ENCODE measurements around the gene SLIT3.
A peak's percentile ranks its signal among the peaks of the same experiment; 100 is the strongest.

SLIT3 gene

GRCh38 chr5:169298193-169298592 lies 2.7 kb downstream of the SLIT3 start:
- DNase-seq: no peak

DNA sequence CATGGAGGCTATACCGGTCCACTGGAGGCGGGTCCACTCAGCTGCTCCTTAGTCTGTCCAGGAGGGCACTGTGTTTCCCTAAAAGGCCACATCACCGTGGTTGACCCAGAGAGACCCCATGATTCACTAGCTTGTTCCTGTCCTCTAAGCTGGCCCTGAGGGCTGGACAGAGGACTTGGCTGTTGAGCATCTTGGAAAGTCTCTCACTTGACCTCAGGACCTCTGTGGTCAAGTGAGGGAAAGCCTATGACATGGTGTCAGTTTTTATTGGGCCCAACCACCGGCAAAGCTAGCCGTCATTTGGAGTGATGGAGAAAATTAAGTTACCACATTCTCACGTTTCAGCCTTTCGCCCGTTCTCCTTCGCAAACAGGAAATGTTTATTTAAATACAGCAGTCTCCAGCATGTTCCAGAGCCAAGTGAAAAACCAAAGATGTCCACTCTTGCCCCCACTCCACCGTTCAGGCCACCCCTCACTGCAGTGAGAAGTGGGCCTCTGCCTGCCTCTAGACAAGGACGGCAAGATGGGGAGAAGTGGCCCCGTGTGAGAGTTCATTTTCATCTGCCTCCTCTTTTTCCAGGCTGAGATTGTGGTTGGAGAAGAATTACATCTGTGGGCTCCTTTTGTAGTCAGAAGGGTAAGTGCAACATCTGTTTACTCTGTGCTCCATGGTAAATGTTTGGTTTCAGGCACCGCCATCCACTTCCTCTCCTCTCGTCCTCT lies 4.4 kb downstream of the SLIT3 start:
- DNase-seq: no peak

- no peak for DNase-seq
These were observed 5.6 kb downstream of the SLIT3 start for GRCh38 chr5:169295306-169295705.

GRCh38 chr5:169294621-169295020 lies 6.3 kb downstream of the SLIT3 start:
- no peak for DNase-seq

GRCh38 chr5:169291877-169292276 lies 9.1 kb downstream of the SLIT3 start:
- DNase-seq: no peak

- no peak for DNase-seq
These were observed 10.0 kb downstream of the SLIT3 start for GRCh38 chr5:169290895-169291294.

DNA sequence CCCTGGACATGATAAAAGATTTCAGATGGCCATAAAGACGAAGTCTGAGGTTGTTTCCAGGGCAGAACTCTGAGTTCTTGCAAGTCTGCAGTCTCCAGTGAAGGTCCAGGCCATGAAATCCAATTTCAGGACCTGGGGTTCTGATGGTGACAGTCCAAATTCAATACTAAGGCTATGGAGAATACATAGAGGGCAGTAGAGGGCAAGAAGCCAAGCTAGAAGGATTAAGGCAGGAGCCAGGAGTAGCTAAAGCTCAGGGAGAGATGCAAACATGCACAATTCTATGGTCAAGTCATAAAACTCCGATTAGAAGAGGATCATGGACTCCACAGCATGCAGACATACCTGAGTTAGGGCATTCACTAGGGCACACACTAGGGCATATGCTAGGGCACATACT lies 11.4 kb downstream of the SLIT3 start:
- no peak for DNase-seq

DNA sequence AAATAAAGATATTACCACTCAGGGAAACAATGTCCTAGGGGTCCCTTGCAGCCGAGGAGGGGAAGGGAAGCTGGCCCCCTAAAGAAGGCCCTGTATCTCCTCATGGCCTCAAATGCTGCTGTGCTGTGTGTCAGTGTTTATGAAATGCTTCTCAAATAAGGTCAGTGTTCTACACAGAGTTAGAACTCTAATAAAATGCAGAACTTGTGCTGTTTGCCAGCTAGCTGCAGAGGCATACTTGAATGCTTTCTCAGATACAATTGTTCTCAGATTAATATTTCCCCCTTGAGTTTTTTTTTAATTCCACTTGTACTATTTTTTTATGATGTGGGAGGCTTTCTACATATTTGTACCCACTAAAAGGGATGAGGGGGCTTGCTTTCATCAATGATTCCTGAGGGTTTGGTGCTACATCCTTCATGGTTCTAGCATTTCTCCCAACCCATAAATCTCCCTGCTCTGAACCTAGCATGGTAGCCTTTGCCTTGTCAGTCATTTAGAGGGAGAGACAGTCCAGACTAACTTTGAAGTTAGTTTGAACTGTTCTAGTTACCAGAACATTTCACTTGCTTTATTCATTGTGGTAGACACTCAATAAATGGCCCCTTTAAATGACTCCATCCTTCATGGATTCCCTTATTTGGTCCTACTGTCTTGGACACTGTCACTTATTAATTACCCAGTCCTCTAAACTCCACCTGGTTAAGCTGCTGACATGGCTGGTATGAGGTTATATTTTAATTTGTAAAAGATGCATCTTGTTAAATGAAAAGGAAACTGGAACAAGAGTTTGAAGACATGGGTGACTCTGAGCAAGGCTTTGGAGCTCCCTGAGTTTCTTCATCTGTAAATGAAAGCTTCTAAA lies 12.6 kb downstream of the SLIT3 start:
- no peak for DNase-seq

DNA sequence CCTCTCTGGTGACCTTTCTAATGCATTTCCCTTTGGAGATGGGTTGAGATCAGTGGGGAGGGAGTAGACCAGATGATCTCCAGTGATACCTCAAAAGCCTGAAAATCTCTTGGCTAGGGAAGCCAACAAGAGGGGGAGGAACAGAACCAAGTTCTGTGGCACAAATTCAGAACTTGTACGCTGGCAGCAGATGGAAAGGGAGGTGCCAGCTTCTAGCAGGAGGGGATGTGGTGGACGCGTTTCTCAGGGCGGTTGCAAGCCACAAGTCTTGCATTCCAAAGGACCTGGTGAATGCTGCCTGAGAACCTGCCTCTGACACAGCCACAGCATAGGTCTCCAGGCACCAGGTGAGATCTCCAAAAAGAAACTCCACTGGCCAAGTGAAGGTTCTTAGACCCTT lies 13.4 kb downstream of the SLIT3 start:
- DNase-seq: no peak

DNA sequence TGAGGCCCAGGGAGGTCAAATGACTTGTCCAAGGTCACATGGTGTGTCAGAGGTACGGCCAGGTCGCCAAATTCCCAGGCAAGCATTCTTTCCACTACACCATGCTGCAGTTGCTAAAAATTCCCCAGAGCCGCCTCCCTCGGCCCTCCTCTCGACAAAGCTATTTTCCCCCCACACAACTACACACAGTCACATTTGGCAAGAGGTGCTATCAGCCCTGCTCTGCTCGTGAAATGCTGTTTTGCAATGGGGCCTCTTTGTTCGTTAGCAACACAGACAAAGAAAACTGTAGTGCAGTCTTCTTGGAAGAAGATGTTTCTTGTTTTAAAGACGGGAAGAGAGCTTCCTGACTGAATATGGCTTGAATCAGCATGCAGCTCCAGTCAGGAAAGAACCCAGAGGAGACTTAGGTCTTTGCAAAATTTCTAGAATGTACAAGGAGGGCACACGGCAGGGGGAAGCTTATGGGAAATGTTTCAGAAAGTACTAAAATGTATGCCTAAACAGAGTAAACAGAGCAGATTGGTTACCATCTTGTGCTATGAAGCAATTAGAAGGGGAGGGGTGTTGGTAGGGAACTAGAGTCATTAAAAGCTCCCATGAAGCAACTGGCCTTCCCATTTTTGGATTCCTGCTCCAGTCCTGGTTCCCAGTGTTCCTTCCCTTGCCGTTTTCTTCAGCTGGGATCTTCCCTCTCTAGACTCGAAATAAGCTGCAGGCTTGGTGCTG lies 14.2 kb downstream of the SLIT3 start:
- no peak for DNase-seq

GRCh38 chr5:169283887-169284286 lies 17.1 kb downstream of the SLIT3 start:
- DNase-seq: no peak

DNA sequence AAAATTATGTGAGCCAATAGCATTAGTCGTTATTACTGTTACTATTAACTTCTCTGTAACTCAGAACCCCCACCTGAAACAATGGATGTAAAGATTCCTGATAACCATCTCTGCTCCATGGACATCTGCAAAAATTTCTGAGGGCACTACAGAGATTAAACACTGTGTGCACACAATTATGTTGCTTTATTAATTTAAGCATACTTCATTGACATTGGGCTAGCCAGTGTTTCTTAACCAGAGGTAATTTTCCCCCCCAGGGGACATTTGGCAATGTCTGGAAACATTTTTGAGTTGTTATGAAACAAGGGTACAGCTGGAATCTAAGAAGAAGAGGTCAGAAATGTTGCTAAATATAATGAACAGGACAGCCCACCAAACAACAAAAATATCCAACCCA lies 19.3 kb downstream of the SLIT3 start:
- no peak for DNase-seq

DNA sequence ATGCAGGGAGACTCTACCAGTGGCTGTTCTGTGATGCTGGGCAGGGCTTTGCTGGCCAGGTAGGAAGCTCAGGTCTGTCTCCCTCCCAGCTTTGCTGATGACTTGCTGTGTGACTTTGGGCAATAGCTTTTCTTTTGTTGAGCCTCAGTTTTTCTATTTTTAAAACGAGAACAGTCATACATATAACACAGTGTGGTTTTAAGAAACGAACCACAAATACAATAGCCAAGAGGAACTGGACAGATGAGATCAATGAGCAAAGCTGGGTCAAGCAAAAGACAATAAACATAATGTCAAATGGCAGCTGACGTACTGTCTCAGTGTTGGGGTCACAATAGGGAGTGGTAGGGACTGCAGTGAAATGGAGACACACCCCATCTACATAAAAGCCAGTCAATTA lies 20.2 kb downstream of the SLIT3 start:
- no peak for DNase-seq

DNA sequence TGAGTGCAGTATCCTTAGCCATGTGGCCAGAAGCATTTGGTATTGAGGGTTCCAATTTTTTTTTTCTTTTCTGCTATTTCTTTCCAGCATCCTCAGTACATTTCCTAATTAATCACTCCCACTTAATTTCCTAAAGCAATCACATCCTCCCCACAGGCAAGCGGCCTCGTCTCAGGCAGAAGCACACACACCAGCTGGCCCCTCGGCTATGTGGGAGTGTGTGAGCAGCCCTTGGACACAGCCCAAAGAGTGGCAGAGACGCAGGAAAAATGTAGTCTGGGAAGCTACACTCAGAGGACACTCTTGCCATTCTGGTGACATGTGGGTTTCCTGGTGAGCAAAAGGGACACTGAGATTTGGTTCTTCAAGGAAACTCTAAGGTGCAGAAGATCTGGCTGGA lies 20.7 kb downstream of the SLIT3 start:
- DNase-seq: no peak

- no peak for DNase-seq
These were observed 21.8 kb downstream of the SLIT3 start for GRCh38 chr5:169279125-169279524.

DNA sequence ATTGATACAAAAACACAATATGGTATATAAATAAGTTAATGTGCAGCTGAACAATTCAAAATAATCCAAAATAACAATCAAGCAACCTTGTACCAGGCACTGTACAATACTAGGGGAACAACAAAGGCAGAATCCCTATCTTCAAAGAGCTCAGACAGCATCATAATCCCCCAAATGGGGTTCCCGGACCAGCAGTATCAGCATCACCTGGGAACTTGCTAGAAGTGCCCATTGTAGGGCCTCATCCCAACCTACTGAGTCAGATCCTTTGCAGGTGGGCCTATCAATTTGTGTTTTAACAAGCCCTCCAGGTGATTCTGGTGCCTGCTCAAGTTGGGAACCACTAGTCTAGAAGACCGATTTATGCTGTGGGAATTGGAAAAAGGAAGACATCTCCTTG lies 27.1 kb downstream of the SLIT3 start:
- no peak for DNase-seq

DNA sequence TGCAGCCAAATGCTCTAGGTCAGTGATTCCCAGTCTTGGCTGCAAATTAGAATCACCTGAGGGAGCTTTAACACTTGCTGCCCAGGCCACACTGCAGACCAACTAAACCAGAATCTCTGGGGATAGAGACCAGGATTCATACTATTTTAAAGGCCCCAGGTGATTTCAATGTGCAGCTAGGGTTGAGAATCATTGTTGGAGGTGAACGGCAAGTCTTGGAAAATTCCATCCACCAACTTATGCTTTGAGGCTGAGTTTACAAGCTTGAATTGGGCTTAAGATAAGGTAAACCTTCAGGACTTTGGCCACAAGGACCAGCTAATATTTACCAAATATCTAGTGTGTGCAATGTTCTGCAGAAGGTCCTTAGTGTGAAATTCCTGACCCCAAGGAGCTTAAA lies 27.5 kb downstream of the SLIT3 start:
- DNase-seq: no peak

GRCh38 chr5:169272731-169273427 lies 28.1 kb downstream of the SLIT3 start:
- DNase-seq: no peak

- DNase-seq: no peak
These were observed 28.8 kb downstream of the SLIT3 start for GRCh38 chr5:169272111-169272510.

DNA sequence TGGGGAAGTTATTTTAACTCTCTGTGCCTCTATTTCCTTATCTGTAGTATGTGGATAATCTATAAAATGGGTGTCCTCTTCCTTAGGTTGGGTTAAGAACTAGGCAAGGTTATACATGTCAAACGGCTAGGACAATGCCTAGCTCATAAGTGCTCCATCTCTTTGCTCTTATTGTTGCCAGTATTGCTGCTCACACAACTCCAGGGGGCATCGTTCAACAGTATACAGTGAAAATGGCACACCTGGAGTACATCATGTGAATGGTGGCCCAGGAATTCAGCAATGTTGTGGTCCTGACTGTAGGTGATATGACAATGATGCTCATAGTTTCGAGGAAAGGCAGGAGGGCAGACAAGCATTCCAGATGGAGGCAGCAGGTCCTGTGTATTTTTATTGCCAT lies 30.1 kb downstream of the SLIT3 start:
- no peak for DNase-seq

DNA sequence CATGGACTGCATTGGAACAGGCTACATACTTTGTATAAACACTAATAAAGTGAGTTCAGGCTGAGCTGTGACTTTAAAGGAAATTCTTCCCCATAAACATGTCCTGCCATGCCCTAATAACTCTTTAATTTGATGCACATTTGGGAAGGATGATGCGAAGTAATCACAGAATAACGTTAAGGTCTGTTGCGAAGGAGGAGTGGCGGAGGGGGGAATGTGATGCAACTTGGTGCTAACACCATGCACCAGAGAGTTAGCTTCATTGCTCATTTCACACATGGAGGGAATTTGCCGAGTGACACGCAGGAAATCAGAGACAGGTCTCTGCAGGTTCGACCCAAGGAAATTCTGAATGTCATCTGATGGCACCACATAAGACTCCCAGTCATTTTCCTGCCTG lies 32.9 kb downstream of the SLIT3 start:
- DNase-seq: no peak

DNA sequence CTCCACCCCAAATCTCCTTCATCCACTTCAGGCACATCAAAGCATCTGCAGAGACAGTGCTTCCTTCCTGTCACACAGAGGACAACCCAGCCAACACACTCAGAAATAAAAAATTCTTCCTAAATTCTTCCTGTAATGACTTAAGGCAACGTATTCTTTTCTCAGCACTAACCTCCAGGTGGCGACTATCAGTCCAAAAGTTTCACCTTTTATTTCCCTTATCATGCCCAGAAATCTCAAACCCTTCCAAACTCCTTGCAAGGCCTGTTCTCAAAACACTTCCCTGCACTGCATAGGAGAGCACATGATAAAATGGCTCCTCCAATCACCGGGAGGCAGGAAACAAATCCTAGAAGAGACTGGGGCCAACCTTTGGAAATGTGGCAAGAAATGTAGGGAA lies 35.1 kb downstream of the SLIT3 start:
- DNase-seq: peak in 1 of 3 donors; percentile 0

DNA sequence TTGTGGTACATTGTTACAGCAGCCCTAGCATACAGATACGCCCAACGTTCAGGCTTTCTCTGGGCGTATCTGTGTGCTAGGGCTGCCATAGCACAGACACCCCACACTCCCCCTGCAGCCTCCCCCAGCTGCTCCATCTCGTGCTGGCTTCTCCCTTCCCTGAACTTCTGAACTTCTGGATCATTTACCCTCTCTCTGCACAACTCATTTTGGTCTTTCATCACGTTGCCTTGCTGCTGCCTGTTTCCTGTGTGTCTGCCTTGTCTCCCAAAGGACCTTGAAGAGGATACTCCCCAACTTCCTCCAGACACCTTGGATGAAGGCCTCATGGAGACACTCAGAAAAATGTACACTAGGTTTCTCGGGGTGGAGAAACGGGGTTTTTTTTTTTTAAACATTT lies 37.3 kb downstream of the SLIT3 start:
- no peak for DNase-seq
